HL-60/S4 treated with phorbol 12-myristate 13-acetate at 8.2 ng/mL for 4 days and 3 days (cell line): ENCODE measurements around the gene MRTFB.
"Not testable (repeated sequence)": the region's sequence is repeated elsewhere in the genome, so short reads cannot be mapped to it uniquely, and the experiment has no call there.

Source experiments
- in situ Hi-C: fragments of 300-500 bp; cut with MboI; formaldehyde crosslinking; loops from 2 replicates; pipeline ENCODE4 v1.15.0; 2022; ENCODE audit warnings: low sequenced_read_pairs

MRTFB gene

GRCh38 chr16:14102925-14103720 is 32.0 kb downstream of the MRTFB start:
- in situ Hi-C loops: no loop called here

- in situ Hi-C loops: no loop called here
Observed at GRCh38 chr16:14104066-14104465, 32.9 kb downstream of the MRTFB start.

DNA sequence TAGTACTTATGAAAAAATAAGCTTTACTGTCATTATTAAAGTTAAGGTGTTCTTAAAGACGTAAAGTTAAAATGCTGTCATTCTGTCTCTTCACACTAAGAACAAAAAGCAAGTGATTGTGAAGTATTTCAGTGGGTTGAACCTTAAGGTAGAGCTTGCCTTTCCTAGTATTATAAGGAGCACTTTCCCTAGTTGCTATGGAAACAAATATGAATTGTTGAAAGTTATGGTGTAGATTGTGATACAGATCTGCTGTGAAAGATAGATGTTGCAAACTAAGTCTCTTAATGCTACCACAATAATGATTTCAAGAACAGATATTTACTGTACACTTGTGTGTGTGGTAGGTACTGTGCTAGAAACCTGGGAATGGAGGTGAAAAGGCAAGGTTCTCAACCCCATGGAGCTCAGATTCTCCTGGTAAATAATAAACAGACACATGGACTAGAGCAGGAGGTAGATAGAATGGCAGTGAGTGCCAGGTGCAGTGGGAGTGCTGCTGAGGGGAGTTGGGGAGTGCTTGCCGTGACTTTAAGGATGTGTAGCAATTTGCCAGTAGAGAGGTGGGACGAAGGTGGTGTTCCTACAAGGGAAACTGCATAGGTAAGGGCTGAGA is 34.7 kb downstream of the MRTFB start:
- in situ Hi-C loops: no loop called here

DNA sequence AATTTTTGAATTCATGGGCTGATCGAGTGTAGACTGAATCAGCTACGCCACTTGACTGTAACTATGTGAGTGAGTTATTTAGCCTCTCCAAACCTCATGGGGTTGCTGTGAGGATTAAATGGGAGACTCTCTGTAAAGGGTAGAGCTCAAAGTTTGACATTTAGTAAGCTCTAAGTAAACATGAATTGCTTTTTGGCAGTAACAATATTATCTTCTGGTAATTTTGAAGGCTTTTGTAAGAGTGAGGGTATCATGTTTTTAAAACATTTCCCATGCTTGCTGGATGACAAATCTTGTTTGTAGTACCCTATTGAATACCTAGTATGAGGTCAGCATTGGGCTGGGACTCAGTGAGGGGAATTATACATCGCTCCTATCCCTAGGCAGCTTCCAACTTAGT is 35.3 kb downstream of the MRTFB start:
- in situ Hi-C loops: no loop called here

DNA sequence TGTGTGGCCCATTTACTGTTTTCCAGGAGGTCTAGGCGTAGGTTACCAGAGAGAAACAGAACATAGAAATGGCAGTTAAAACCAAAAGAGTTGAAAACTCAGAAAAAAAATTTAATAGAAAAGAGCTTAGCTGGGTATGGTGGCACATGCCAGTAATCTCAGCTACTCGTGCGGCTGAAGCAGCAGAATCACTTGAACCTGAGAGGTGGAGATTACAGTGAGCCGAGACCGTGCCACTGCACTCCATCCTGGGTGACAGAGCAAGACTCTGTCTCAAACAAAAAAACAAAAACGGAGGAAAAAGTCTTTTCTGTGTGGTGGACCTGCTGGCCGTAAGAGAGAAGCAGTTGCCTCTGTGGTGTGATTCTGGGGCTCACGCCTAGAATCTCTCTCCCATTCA is 35.8 kb downstream of the MRTFB start:
- in situ Hi-C loops: no loop called here

DNA sequence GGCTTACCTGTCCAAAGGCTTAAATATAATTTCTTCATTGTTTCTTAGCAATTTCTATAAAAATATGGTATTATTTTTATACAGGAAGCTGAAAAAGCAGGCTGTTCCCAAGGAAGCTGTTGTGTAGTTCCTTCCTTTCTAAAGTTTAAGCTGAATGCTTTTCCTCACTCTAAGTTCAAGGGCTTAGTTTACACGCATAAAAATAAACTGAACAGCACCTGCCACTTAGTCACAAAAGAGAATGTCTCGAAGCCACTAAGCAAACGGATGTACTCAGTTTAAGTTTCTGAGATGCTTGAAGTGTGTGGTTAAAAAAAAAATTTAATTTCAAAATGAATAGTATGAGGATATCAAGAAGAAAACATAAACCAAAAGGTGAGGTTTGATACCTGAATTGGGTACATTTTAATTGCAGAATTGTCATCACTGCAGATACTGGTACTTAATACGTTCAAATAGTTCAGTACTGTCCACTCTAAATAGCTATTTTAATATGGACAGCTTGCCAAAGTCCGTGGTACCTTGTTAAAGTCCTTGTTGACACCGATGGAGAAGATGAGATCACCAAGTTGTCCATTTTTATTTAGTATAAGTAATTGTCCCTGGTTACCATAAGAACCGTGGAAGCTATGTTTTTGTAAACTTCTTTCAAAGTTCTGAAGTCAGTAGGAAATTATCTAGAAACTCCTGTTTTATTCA is 38.1 kb downstream of the MRTFB start:
- in situ Hi-C loops: no loop called here

DNA sequence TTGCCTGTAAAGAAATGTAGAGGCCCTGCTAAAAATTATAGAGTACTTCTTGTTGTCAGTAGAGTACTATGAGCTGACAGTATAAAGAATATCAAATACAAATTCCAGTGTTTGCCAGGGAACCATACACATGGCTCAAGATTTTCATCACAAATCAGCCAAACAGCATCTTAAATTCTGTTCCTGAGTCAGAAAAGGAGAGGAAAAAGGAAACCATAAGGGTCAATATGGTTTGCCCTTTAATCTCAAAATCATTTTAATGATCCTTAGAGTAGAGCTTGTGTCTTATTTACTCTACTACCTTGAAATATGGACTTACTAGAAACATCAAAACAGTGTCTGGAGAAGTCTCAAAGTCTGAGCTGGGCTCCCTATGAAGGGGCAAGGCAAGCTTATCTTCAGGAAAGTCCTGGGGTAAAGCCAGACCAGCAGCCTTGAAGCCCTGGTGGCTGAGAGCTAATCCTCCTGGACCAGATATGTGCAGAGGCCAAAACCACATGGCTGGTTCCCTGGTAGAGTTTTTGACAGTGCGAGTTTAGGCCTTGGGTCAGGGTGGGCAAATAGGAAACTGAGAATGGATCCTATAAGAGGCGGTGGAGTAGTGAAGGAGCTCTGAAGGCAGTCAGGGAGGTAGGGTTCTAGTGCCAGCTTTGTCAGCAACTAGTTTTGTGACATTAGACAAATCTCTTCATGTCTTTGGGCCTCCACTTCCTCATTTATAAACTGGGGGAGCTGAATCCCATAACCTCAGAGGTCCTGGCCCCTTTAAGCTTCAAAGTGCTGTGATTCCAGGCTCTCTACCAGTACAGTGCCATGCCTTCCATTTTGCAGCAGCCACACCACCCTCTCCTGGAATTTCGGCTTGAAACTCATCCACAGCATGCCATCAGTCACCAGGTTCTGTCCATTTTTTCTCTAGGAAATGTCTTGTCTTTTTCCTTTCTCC is 38.9 kb downstream of the MRTFB start:
- in situ Hi-C loops: no loop called here

GRCh38 chr16:14110728-14111251 is 39.7 kb downstream of the MRTFB start:
- in situ Hi-C loops: no loop called here

GRCh38 chr16:14111713-14112538 is 40.8 kb downstream of the MRTFB start:
- in situ Hi-C loops: no loop called here

DNA sequence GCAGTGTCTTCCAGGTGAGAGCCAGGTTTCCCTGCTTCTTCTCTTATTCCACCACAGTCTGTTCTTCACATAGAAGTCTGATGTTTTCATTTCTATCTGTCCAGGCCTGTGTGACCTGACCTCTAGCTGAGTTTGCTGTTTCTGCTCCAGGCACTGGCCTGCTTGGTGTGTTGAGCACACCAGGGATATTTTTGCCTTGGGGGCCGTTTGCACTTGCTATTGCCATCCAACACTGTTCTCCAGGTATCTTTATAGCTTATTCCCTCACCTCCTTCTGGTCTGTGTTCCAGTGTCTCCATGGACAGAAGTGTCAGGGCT is 41.4 kb downstream of the MRTFB start:
- in situ Hi-C loops: no loop called here

- in situ Hi-C loops: no loop called here
Observed at GRCh38 chr16:14113344-14113743, 42.2 kb downstream of the MRTFB start.

DNA sequence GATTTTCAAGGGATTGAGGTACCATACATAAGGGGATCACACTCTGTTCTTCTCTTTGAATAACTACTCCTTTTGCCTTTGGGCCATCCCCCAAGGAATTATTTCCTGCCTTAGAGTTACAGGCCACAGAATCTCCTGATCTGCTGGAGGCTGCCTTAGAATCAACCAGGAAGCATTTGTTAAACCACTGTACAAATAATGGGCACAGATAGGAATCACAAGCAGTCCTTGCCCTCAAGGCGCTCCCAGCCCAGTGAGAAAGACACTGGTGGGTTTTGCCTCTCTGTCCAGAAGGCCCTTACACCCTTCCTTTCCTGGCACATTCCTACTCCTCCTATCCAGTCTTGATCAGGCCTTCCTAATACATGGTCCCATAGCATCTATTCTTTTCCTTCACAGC is 45.9 kb downstream of the MRTFB start:
- in situ Hi-C loops: no loop called here

GRCh38 chr16:14119799-14120198 is 48.7 kb downstream of the MRTFB start:
- in situ Hi-C loops: no loop called here

- in situ Hi-C loops: no loop called here
Observed at GRCh38 chr16:14120335-14120734, 49.2 kb downstream of the MRTFB start.

- in situ Hi-C loops: no loop called here
Observed at GRCh38 chr16:14121142-14121541, 50.0 kb downstream of the MRTFB start.

DNA sequence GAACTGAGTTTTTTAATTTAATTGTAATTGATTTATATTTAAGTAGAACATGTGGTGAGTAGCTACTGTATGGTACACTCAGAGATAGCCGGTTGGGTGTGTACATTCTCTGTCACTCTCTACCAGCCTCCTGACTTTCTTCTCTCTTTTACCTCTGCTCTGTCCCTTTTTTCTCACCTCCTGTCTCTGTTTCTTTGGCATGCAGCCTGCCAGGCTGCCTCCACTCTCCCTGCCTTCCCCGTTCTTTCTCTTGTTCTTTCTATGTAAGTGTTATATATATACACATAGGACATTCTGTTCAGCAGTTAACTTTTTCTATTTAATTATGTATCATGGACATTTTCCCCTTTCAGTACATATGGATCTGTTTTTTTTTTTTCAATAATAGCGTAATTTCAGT is 50.8 kb downstream of the MRTFB start:
- in situ Hi-C loops: no loop called here

- in situ Hi-C loops: not testable (repeated sequence)
Observed at GRCh38 chr16:14122430-14122829, 51.3 kb downstream of the MRTFB start.

- in situ Hi-C loops: no loop called here
Observed at GRCh38 chr16:14125000-14125681, 54.0 kb downstream of the MRTFB start.

DNA sequence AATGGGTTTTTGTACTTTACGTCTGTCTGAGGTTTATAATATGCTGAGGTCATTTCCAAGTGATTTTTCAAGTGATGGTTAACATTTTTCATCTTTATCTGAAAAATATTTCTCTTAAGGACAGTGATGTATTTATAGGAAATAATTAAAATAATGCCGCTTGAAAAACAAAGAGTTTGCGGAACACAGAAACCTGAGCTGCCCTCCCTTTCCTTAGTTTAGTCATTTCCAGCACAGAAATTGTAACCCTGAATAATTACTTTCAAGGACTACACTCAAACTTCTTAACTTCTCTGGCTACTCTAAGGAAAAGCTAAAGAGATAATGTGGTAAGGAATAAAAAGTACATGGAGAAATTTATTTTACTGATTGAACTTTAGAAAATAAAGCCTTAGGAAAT is 54.6 kb downstream of the MRTFB start:
- in situ Hi-C loops: no loop called here
